ENCODE results near the gene UBE2G2.

The UBE2G2 gene

DNA sequence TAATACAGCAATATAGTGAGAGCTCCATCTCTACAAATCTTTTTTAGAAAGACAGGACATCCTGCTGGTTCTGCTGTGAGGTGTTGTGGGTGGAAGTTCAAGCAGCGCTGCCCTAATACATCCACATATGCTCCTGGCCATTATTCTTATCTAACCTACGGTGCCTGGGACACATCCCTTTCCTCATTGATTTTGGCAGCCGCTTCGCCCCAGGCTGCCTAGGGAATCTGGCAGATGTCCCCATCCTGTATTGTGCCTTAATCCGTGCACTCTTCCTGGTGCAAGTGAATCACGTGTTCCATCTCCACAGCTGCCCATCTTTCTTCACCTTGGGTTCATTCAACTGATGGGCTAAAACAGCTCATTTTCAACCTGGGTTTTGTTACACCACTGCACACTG is 3.1 kb upstream of the UBE2G2 start:
- no peak overlapping the region for H3K4me3 ChIP-seq (ENCODE audit: low read depth, low read length)
- TF ChIP-seq, protein P1, sequence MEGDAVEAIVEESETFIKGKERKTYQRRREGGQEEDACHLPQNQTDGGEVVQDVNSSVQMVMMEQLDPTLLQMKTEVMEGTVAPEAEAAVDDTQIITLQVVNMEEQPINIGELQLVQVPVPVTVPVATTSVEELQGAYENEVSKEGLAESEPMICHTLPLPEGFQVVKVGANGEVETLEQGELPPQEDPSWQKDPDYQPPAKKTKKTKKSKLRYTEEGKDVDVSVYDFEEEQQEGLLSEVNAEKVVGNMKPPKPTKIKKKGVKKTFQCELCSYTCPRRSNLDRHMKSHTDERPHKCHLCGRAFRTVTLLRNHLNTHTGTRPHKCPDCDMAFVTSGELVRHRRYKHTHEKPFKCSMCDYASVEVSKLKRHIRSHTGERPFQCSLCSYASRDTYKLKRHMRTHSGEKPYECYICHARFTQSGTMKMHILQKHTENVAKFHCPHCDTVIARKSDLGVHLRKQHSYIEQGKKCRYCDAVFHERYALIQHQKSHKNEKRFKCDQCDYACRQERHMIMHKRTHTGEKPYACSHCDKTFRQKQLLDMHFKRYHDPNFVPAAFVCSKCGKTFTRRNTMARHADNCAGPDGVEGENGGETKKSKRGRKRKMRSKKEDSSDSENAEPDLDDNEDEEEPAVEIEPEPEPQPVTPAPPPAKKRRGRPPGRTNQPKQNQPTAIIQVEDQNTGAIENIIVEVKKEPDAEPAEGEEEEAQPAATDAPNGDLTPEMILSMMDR (IDR thresholded peaks at IDR 0.05; ENCODE audit: low read depth, low read length, missing control alignments) = no peak
- DNase-seq (ENCODE audit: low read depth) = no peak

DNA sequence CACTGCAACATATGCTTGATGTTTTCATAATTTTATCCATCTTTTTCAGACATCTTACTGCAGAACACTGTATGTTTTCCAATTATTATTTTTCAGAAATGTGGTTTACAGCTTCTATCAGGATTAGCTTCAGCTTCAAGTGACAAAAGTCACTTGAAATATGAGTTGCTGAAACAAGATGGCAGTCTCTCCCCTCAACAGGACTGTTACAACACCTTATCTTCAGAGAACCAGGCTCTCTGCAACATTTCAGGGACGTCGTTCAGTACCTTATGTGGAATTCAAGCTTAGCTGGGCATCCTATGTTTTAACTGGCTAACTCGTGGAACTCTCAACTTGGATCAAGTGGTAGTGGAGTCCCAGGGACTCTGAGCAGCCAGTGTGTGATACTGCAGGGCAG is 2.0 kb upstream of the UBE2G2 start:
- TF ChIP-seq, protein P1 (IDR thresholded peaks at IDR 0.05; ENCODE audit: low read depth, low read length, missing control alignments) = no peak
- no peak for DNase-seq (ENCODE audit: low read depth)
- H3K4me3 ChIP-seq (ENCODE audit: low read depth, low read length) = no peak overlapping the region

DNA sequence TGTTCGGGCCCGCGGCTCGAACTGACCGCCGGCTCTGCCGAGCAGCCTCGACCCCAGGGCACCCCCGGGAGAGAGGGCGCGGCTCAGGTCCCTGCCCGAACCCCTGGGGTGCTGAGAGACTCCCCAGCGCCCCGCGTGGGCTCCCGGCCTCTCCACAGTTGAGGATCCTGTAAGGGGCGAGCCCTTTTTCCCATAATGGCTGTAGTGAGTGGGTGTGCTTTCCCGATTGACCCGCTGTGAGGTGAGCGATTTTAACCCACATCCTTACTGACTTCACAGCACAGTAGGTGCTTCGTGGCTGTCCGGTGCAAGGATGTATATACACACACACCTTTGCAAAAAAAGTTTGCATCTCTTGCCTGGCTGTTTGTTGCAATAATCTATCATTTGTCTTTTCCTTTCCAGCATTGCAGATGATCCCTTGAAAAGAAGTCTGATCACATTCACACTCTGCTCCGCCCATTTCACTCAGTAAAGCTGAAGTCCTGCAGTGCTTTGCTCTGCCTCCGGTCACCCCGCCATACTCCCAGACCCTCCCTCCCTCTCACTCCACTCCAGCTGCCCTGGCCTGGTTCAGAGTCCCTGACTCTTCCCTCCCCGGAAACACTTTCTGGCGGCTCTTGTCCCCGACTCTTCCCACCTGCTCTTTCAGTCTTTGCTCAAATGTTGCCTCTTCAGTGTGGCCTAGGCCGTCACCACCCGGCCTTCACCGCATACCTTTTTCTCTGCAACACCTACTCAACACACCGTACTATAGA is 955 bp upstream of the UBE2G2 start:
- no peak for DNase-seq (ENCODE audit: low read depth)
- peak overlapping the region; percentile 96 for H3K4me3 ChIP-seq (ENCODE audit: low read depth, low read length)
- TF ChIP-seq, protein P1 (IDR thresholded peaks at IDR 0.05; ENCODE audit: low read depth, low read length, missing control alignments) = no peak

DNA sequence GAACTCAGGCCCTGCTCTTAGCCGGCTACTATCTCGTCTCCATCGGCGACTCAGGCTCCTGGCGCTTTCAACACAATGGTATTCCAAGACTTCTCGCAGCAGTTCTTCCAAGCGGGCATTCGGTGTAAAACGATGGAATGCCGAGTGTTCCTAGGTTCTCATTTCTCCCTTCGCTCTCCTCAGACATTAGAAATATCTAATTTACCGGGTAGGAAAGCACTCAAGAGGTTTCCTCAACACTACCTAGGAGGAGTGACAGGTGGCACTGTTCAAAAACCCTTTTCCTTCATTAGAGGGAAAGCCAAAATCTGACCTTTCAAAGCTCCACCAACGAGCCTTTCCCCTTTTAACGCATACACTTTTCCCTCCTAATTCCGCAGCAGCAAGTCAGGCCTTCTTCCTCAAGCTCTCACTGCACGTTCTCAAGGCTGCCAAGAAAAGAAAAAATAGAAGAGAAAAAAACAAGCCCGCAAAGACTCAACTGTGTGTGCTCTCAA is 601 bp downstream of the UBE2G2 start:
- TF ChIP-seq, protein P1 (IDR thresholded peaks at IDR 0.05; ENCODE audit: low read depth, low read length, missing control alignments) = peak; percentile 67
- DNase-seq (ENCODE audit: low read depth) = no peak

DNA sequence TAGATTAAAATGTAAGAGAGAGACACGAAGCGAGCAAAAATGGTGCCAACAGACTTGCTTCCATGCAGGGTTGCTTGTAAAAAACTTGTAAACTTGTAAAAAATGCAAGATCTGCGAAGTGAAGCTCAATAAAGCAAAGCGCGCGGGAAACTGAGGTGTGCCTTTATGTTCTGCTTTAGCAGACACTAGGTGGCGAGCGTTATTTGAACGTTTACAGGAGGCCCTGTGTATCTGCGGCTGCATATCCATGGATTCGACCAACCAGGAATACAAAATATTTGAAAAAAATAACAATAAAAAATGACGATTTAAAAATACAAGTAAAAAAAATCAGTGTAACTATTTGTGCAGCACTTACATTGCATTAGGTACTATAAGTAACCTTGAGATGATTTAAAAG is 1.5 kb downstream of the UBE2G2 start:
- TF ChIP-seq, protein P1 (IDR thresholded peaks at IDR 0.05; ENCODE audit: low read depth, low read length, missing control alignments) = peak; percentile 23
- no peak for DNase-seq (ENCODE audit: low read depth)
- H3K4me3 ChIP-seq (ENCODE audit: low read depth, low read length) = peak overlapping the region; percentile 96

More for the DNA sequence above, 601 bp downstream of the UBE2G2 start:
- H3K4me3 ChIP-seq (ENCODE audit: low read depth, low read length) = peak overlapping the region; percentile 96

DNA sequence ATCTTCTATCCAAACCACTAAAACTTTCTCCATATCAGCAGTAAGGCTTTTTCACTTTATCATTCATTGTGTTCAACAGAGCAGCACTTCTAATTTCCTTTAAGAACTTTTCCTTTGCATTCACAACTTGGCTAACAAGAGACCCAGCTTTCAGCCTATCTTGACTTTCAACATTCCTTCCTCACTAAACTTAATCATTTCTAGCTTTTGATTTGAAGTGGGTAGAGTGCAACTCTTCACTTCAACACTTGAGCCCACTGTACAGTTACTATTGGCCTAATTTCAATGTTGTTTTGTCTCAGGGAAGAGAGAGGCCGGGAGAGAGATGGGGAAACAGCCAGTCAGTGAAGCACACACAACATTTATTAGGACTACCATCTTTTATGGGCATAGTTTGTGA is 2.0 kb downstream of the UBE2G2 start:
- H3K4me3 ChIP-seq (ENCODE audit: low read depth, low read length) = no peak overlapping the region; the same call in 1 of the 2 replicates
- TF ChIP-seq, protein P1 (IDR thresholded peaks at IDR 0.05; ENCODE audit: low read depth, low read length, missing control alignments) = no peak
- DNase-seq (ENCODE audit: low read depth) = no peak

DNA sequence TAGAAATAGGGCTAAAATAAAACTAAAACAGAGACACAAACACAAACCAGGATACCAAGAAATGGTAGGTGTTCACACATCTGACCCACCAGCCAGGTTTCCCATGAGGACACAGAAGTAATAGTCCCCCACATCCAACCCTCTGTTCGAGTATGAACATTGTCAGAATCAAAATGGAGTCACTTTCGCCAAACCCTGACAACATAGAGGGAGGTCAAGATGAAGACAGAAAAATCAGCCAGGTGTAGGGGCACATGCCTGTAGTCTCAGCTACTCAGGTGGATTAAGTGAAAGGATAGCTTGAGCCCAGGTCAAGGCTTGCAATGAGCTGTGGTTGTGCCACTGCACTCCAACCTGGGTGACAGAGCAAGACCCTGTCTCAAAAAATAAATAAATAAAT is 3.8 kb downstream of the UBE2G2 start:
- no peak for DNase-seq (ENCODE audit: low read depth)
- TF ChIP-seq, protein P1 (IDR thresholded peaks at IDR 0.05; ENCODE audit: low read depth, low read length, missing control alignments) = no peak
- no peak overlapping the region for H3K4me3 ChIP-seq (ENCODE audit: low read depth, low read length)

All from GM12864 (cell line).